GM23338 (cell line): ENCODE data around the gene APRT. TPM values are rescaled to one million over a fixed set of nuclear protein-coding genes. Genes with fewer than 3 reads are reported as not detected.
"Not testable (repeated sequence)": the region's sequence is repeated elsewhere in the genome, so short reads cannot be mapped to it uniquely, and the experiment has no call there.

Experiments used
- ATAC-seq: fragments of 200-7000 bp; cut with Tn5 transposase; 3 replicates; pipeline ENCODE4 v1.9.1; 2020
- DNase-seq: peaks from one replicate; pipeline ENCODE4 v3.0.0-alpha.2; 2015; ENCODE audit warnings: low spot score
- H2AFZ ChIP-seq: fragments of 200-600 bp; sonication (generic); 2 replicates; pipeline ENCODE4 v1.8.0; 2016; ENCODE audit warnings: antibody characterized with exemption, mild to moderate bottlenecking, moderate library complexity
- H3F3A ChIP-seq: fragments of 200-600 bp; sonication (generic); replicated peaks from 2 replicates; pipeline ENCODE4 v1.8.0; 2017; ENCODE audit warnings: antibody characterized with exemption, mixed run types, low read depth
- H3K27ac ChIP-seq: fragments of 200-600 bp; sonication (generic); 2 replicates; pipeline ENCODE4 v1.6.1; 2016; ENCODE audit warnings: low read depth
- H3K27me3 ChIP-seq: fragments of 200-600 bp; sonication (generic); 2 replicates; pipeline ENCODE4 v1.8.0; 2016; ENCODE audit warnings: mild to moderate bottlenecking, mixed run types, moderate library complexity; ENCODE audit not compliant: insufficient read depth
- H3K36me3 ChIP-seq: fragments of 200-600 bp; sonication (generic); 2 replicates; pipeline ENCODE4 v1.8.0; 2016; ENCODE audit warnings: mild to moderate bottlenecking; ENCODE audit not compliant: insufficient read depth
- H3K4me1 ChIP-seq: fragments of 200-600 bp; sonication (generic); 2 replicates; pipeline ENCODE4 v1.8.0; 2016; ENCODE audit warnings: mild to moderate bottlenecking, moderate library complexity; ENCODE audit not compliant: insufficient read depth
- H3K4me2 ChIP-seq: fragments of 200-600 bp; sonication (generic); 2 replicates; pipeline ENCODE4 v1.7.1; 2017; ENCODE audit warnings: mixed run types
- H3K4me3 ChIP-seq: fragments of 200-600 bp; sonication (generic); 2 replicates; pipeline ENCODE4 v1.6.1; 2016; ENCODE audit warnings: mixed run types
- H3K79me2 ChIP-seq: fragments of 200-600 bp; sonication (generic); replicated peaks from 2 replicates; pipeline ENCODE4 v1.8.0; 2017; ENCODE audit warnings: mild to moderate bottlenecking; ENCODE audit not compliant: insufficient read depth
- H3K9me2 ChIP-seq: fragments of 200-600 bp; sonication (generic); 2 replicates; pipeline ENCODE4 v1.8.0; 2017; ENCODE audit not compliant: insufficient read depth
- H4K20me1 ChIP-seq: fragments of 200-600 bp; sonication (generic); replicated peaks from 2 replicates; pipeline ENCODE4 v1.8.0; 2017; ENCODE audit warnings: mild to moderate bottlenecking; ENCODE audit not compliant: insufficient read depth
- H3K27ac Mint-ChIP-seq: 2 replicates; pipeline ENCODE4 v1.8.0; 2020; ENCODE audit warnings: inconsistent platforms, mild to moderate bottlenecking, moderate library complexity, mixed read lengths
- H3K27me3 Mint-ChIP-seq: 3 replicates; pipeline ENCODE4 v1.8.0; 2022; ENCODE audit warnings: low read depth, mild to moderate bottlenecking, moderate library complexity, mixed read lengths, inconsistent platforms; ENCODE audit not compliant: insufficient read depth, poor library complexity
- H3K36me3 Mint-ChIP-seq: 3 replicates; pipeline ENCODE4 v1.8.0; 2021; ENCODE audit warnings: low read depth, mild to moderate bottlenecking, inconsistent platforms, moderate library complexity, mixed read lengths
- H3K4me1 Mint-ChIP-seq: 3 replicates; pipeline ENCODE4 v1.8.0; 2020; ENCODE audit warnings: mild to moderate bottlenecking, inconsistent platforms, mixed read lengths
- H3K4me3 Mint-ChIP-seq: 3 replicates; pipeline ENCODE4 v1.8.0; 2021; ENCODE audit warnings: moderate library complexity, mild to moderate bottlenecking, inconsistent platforms, mixed read lengths
- H3K9me3 Mint-ChIP-seq: 3 replicates; pipeline ENCODE4 v1.8.0; 2020; ENCODE audit warnings: moderate library complexity, mild to moderate bottlenecking, inconsistent platforms, mixed read lengths
- CREB1 ChIP-seq: fragments of 250-450 bp; sonication (Bioruptor Pico); IDR thresholded peaks from 2 replicates; pipeline ENCODE4 v1.5.0; 2020; ENCODE audit warnings: low read depth, mild to moderate bottlenecking, moderate library complexity
- CTCF ChIP-seq, 2 experiments: fragments of 200-600 bp in 1 of 2; sonication (generic) in 1 of 2; conservative IDR thresholded peaks; 2 replicates each; pipeline versions ENCODE4 v1.5.1 to v1.6.1; 2016 to 2017; ENCODE audit warnings: antibody characterized with exemption in 2 of 2, low read depth in 2 of 2, mild to moderate bottlenecking in 2 of 2, moderate library complexity in 1 of 2
- EZH2phosphoT487 ChIP-seq: fragments of 200-600 bp; sonication (generic); IDR thresholded peaks from one replicate; pipeline ENCODE4 v1.8.1; 2018; ENCODE audit warnings: antibody characterized with exemption; ENCODE audit not compliant: unreplicated experiment
- JUNB ChIP-seq: IDR thresholded peaks from one replicate; pipeline ENCODE4 v1.6.1; 2016; ENCODE audit warnings: antibody characterized with exemption; ENCODE audit not compliant: unreplicated experiment
- NANOG ChIP-seq: IDR thresholded peaks from 2 replicates; pipeline ENCODE4 v1.6.1; 2016; ENCODE audit warnings: antibody characterized with exemption, borderline replicate concordance
- POLR2AphosphoS5 ChIP-seq: IDR thresholded peaks from 2 replicates; pipeline ENCODE4 v1.6.1; 2016; ENCODE audit warnings: antibody characterized with exemption, low read depth
- ZNF114 ChIP-seq: fragments of 250-450 bp; sonication (Bioruptor Pico); IDR thresholded peaks from 2 replicates; pipeline ENCODE4 v1.5.0; 2020; ENCODE audit warnings: mild to moderate bottlenecking, moderate library complexity
- ZNF331 ChIP-seq: fragments of 250-450 bp; sonication (Bioruptor Pico); IDR thresholded peaks from 2 replicates; pipeline ENCODE4 v1.5.0; 2020; ENCODE audit warnings: low read depth, mild to moderate bottlenecking, moderate library complexity
- ZNF462 ChIP-seq: fragments of 250-450 bp; sonication (Bioruptor Pico); IDR thresholded peaks from 2 replicates; pipeline ENCODE4 v1.5.0; 2020; ENCODE audit warnings: mild to moderate bottlenecking, moderate library complexity
- polyA plus RNA-seq: library from polyadenylated mRNA; unstranded; fragments of >200 nt; fragmentation: Nextera tagmentation; extraction: Ambion mirVana; gene quantifications from 2 replicates; pipeline ENCODE4 v1.2.1, GENCODE V29; 2016
- total RNA-seq: library from RNA; depleted of rRNA; stranded (reverse); fragments of >200 nt; shearing (Covaris generic); gene quantifications from 2 replicates; pipeline ENCODE4 v1.2.3, GENCODE V29; 2014

The APRT gene
- total and polyA plus RNA-seq, 2 experiments from 2014 or later: 250 to 522 TPM

- TF ChIP-seq ZNF462 (no peak), CTCF (conservative IDR thresholded peaks at IDR 0.05; ENCODE audit: low read depth in 2 of 2) (no peak), NANOG (no peak), CREB1 (CRISPR knock-in tag) (no peak), EZH2phosphoT487 (no peak), JUNB (no peak), ZNF331 (no peak), ZNF114 (no peak), POLR2AphosphoS5 (no peak)
Observed at GRCh38 chr16:88772871-88773811, 38.6 kb downstream of the APRT start (continued).

GRCh38 chr16:88771781-88772180 is 39.9 kb downstream of the APRT start:
- Histone ChIP-seq H3K4me1 (peaks cover 37% of the 10 kb centered on the region), H3K79me2 (peaks cover 45% of the 10 kb centered on the region), H3F3A (peaks cover 12% of the 10 kb centered on the region; the same call in 1 of the 2 replicates)
- not testable (repeated sequence) for H3K9me2 ChIP-seq, H3K27me3 ChIP-seq, H3K27ac ChIP-seq, DNase-seq, H3K27ac Mint-ChIP-seq, H3K4me2 ChIP-seq, H3K4me3 Mint-ChIP-seq, H2AFZ ChIP-seq, H3K36me3 Mint-ChIP-seq, ATAC-seq, H3K36me3 ChIP-seq, H3K4me3 ChIP-seq, H3K9me3 Mint-ChIP-seq, H4K20me1 ChIP-seq
- Mint-ChIP-seq H3K4me1 (peaks cover 35% of the 10 kb centered on the region), H3K27me3 (peaks cover 25% of the 10 kb centered on the region)
